ENCODE data around the gene TEX26.

Gene TEX26

DNA sequence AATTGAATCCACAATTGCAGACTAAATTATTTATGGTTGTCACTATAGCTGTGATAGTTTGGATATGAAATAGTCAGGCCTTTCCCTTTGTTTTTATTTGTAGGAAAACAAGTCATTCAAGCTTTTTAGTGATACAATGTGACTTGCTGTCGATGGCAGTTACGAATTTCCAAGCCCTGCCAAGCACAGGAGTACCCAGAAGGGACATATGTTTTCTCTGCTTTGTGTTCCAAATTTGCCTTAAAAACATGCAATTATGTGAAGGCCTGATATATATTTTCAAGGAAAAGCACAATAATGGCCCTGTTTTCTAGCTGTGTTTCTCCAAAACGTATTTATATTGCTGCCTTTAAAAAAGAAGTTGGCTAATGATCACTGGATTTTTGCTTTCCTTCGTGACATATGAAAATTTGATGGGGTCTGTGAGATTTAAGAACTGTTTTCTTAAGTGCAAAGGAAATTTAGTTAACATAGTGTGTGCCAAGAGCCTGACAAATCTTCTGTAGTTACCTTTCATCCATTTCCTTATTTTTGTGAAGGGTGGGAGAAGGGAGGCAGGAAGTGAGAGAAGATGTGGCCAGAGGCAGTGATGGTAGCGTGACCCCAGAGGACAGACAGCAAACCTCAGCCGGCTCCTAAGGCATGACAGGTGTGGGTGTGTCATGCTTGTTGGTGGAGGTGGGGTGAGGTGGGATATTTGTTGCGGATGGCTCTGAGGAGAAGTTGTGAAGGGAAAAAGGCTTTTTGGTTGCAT lies 79.6 kb downstream of the TEX26 start:
- DNase-seq (ENCODE audit: low read depth in 2 of 2), result no peak

GRCh38 chr13:31012655-31013024 lies 80.2 kb downstream of the TEX26 start:
- no peak for DNase-seq (ENCODE audit: low read depth in 2 of 2)

DNA sequence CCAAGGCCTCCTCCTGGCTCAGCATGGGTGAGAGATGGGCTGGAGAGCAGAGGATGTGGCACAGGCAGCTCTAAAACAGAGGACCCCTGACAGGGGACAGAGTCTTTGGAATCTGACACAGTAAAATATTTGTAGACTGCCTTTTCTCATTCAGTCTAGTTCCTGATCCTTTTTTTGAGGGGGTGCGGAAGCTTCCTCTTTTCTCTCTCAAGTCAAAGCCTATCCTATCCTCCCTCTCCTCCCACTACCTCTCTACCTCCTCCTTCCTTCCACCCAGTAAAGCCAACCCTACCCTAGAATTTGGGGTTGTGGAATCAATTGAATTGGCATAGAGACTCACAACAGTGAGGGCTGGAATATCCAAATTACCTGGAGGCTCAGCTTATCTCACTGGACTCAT lies 82.0 kb downstream of the TEX26 start:
- DNase-seq (ENCODE audit: low read depth in 2 of 2), result no peak

DNA sequence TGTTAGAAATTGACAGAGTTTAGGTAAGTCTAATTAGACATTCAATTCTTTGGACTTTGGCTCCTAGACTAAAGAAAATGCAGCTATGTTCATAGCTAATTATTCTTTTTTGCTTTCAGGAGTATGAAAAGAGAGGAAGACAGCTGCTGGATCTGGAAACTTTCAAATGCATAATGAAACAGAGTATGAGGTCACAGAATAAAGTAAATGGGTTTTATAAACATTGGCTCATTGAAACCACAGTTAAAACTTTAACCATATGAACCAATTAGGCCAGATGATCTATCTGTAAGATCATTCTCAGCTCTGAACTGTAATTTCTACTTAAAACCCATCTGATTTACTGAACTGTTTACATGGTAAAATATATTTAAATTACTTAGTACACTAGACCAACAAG lies 82.7 kb downstream of the TEX26 start:
- DNase-seq (ENCODE audit: low read depth in 2 of 2), result no peak

DNA sequence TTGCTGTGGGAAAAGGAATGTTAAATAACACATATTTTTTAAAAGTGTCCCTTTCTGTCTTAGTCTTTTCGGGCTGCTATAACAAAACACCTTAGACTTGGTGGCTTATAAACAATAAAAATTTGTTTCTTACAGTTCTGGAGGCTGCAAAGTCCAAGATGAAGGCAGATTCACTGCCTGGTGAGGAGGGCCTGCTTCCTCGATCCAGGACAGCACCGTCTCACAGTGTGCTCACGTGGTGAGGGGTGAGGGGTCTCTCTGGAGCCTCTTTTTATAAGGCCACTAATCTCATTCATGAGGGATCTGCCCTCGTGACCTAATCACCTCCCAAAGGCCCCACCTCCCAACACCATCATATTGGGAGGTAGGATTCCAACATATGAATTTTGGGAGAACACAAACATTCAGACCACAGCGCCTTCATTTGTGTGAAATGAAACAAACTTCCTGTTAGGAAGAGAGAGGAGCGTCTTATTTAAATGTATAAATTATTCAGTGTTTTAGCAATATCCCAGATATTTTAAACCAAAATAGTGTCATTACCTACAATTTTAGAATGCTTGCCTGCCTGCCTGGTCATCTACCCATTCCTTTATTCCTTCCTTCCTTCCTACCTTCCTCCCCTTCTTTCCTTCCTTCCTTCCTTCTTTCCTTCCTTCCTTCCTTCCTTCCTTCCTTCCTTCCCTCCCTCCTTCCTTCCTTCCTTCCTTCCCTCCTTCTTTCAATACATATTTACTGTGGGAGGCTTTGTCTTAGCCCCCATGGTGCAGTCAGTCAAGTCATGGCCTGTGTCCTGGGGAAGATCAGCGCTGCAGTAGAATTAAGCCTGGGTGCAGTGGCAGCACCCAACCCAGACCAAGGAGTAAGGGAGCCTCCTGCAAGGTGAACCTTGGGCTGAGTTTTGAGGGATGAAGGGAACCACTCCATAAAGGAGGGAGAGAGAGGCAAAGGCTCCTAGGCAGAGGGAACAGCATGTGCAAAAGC lies 84.2 kb downstream of the TEX26 start:
- no peak for DNase-seq (ENCODE audit: low read depth in 2 of 2)

- no peak for DNase-seq (ENCODE audit: low read depth in 2 of 2)
Observed at GRCh38 chr13:31018511-31018910, 86.1 kb downstream of the TEX26 start.

DNA sequence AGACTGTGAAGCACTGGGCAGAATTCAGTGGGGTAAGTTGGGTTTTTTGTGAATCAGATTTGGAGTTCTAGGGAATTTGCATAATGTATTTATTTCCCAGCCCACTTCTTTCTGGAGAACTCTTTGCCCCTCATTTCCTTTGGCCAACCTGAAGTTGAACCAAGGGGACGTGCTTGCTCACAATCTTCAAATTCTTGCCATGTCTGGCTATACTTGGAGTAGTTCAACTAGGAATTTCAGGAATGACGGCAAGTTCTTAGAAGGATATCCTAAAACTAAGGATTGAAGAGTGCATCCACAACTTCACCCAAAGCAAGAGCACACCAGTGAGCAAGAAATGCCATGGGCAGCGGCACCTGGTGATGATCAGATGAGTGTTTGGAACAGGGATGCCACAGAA lies 88.5 kb downstream of the TEX26 start:
- no peak for DNase-seq (ENCODE audit: low read depth in 2 of 2)

DNA sequence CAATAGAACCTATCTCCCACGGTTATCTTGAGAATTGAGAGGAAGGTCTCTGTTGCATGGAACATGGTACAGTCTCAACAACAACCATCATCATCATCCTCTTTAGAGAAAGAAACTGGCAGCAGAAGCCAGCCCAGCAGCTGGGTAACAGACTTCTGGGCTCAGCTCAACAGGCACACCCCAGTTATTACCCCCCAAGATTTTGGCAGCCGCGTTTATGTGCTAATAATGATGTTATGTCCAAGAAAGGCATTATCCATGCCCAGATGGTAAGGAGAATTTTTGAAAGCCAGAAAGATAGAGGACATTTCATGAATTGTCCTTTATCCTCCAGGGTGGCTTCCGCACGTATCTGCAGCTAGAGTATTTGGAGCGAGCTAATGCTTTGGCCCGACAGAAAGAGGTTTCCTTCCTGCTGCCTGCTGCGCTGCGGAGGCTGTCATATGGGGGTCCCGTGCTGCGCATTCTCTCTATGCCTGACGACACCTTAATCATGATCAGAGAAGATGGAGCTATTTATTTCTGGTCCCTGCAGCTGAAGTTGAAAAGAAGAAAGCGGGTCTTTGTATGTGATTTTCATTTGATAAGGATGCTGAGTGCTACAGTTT lies 89.9 kb downstream of the TEX26 start:
- no peak for DNase-seq (ENCODE audit: low read depth in 2 of 2)

- no peak for DNase-seq (ENCODE audit: low read depth in 2 of 2)
Observed at GRCh38 chr13:31022928-31023530, 90.6 kb downstream of the TEX26 start.

All from stimulated activated CD4-positive, alpha-beta T cell treated with anti-CD3 and anti-CD28 coated beads, Interleukin-1b, Interleukin-23, amount 100 ng/mL, for 1 hour (primary cell).